NAMALWA (cell line): ENCODE data around the gene SMYD3.
"Not testable (repeated sequence)": the region's sequence is repeated elsewhere in the genome, so short reads cannot be mapped to it uniquely, and the experiment has no call there.

Experiments used
- DNase-seq: peaks from one replicate; pipeline ENCODE4 v3.0.0-alpha.2; 2015; ENCODE audit warnings: low spot score

SMYD3 gene

DNA sequence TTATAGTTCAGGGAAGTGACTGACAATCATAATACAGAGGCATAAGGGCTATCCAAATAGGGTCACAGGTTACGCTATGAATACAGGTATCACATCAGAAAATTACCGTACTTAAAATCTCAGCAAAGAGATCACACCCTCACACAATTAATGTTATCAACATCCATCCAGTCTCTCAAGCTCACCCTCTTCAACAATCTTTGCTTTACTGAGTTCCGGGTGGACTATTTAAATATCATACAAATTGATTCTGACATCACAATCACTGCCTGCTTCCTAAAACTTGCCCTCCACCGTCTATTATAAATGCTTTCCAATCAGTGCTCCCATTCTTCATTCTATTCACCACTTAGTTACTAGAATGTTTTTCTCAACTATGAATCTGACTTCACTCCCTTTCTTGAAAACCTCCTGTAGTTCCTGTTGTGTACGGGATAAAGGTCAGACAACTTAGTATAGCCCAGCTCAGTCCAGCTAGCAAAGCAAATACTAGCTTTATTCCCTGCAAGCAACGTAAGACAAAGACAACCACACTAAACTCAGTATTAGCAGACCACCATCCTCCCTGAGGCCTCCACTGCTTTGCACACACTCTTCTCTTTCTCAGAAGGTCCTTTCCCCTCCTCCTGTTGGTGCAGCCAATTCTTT lies 398.7 kb downstream of the SMYD3 start:
- DNase-seq, result no peak

GRCh38 chr1:246107516-246108277 lies 399.4 kb downstream of the SMYD3 start:
- DNase-seq, result no peak

DNA sequence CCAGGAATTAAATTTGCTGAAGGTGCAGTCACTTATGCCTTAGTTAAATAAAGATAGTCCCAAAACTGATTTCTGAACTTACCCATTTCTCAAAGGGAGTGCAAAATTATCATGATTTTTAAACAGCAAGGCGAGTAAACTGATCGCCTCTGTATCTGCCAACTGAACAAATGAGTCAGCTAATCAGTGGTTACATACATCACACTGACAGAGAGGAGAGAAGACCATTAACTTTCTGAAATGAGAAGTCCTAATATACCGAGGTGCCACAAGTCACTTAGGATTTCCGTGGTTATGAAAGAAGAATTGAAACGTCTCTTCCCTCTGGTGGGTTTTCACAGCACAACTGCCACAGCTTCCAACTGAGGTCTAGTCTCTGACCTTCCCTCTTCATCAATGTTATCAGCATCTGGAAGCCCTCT lies 400.7 kb downstream of the SMYD3 start:
- no peak for DNase-seq

DNA sequence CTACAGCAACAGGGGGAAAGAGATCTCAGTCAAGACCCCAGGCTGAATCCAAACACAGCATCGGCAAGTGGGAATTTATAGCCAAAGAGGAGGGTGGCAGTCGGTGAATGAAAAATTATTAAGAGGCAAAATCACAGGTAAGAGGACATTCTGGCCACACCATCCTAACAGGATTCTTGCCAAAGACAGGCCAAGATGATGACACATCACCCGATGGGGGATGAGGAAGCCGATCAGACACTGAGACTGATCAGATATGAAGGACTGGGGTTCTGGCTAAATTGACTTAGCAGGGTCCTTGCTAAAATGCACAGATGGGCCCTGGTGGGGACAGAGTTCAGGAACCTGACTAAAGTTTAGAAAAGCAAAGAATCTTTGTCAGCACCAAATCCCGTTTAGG lies 402.2 kb downstream of the SMYD3 start:
- no peak for DNase-seq

DNA sequence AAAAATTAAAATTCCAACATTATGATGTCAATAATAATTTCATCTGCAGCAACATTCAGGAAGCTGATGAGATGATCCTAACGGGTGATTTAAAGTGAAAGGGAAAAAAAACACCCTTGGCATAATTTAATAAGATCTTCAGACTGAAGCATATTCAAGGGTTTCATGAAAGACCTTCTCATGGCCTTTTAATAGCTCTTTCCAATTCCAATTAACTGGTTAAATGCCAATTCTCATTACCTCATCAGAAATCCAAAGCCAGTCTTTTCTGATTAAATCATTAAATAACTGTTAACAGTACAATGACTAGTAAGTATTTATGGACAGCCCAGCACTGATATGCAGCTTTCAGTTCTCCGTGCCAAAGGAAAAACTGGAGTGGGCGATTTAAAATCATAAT lies 407.5 kb downstream of the SMYD3 start:
- DNase-seq, result no peak

- DNase-seq, result no peak
Measured at GRCh38 chr1:246096356-246096755, 410.7 kb downstream of the SMYD3 start.

DNA sequence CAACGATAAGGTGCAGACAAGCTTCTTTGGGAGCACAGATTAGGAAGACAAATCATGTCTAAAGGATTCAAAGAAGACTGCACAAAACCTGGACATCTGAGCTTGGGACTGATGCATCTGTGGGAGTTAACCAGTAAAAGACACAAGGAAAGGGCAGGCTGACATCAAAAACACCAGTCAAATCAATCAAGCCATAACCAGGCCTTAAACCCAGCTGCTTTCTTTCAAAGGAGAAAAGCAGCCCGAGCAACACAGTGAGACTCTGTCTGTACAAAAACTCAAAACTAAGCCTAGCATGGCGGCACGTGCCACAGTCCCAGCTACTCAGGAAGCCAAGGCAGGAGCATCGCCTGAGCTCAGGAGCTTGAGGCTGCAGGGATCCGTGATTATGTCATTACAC lies 411.6 kb downstream of the SMYD3 start:
- DNase-seq, result no peak

GRCh38 chr1:246093230-246093629 lies 413.8 kb downstream of the SMYD3 start:
- DNase-seq, result no peak

- DNase-seq, result no peak
Measured at GRCh38 chr1:246092136-246092535, 414.9 kb downstream of the SMYD3 start.

DNA sequence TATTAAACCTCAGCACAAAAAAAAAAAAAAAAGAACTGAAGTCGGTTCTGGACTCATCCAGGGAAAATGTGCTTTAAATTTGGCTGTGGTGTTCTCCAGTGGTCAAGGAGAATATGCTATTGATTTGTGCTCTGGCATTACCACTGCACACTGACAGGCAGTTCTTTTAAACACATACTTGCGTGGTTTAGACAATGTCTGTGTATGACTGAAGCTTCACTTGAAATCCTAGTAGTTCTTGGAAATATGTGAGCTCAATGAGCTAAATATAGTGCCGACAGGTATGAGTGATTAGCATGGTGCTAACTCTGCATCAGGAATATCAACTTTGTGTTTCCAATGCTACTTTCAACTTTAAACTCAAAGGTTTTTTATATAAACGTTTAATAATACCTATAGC lies 415.6 kb downstream of the SMYD3 start:
- no peak for DNase-seq

- DNase-seq, result no peak
Measured at GRCh38 chr1:246086191-246086590, 420.9 kb downstream of the SMYD3 start.

GRCh38 chr1:246083416-246083815 lies 423.7 kb downstream of the SMYD3 start:
- DNase-seq, result no peak

GRCh38 chr1:246081856-246082668 lies 425.0 kb downstream of the SMYD3 start:
- DNase-seq, result no peak

DNA sequence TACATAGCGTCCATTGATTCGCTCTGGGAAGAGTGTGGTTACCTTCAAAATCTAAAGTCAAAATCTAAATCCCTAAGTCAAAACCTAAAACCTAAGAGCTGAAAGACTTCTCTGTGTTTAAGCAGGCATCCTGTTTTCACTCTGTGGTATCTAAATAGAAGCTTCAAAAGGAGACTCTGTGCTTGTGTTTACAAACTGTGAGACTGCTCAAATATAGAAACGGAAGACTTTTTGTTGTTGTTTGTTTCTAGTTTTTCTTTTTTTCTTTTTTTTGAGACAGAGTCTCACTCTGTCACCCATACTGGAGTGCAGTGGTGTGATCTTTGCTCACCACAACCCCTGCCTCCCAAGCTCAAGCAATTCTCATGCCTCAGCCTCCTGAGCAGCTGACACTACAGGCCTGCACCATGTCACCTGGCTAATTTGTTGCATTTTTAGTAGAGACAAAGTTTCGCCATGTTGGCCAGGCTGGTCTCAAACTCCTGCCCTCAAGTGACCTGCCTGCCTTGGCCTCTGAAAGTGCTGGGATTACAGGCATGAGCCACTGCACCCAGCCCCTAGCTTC lies 425.9 kb downstream of the SMYD3 start:
- no peak for DNase-seq

GRCh38 chr1:246080031-246080430 lies 427.0 kb downstream of the SMYD3 start:
- DNase-seq, result no peak

DNA sequence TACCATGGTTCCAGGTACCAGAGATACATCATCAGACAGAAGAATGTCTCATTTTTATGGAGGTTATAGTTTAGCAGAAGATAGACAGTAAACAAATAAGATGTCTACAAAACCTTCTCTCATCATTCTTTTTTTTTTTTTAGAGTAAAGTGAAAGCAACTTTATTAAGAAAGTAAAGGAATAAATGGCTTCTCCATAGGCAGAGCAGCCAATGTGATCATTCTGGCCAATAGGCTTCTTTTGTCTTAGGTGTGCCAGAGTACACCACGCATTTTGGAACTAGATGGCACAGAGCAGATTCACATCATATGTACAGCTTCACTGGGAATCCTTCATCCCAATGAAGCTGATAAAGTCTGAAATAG lies 428.2 kb downstream of the SMYD3 start:
- DNase-seq, result no peak

GRCh38 chr1:246078126-246078887 lies 428.8 kb downstream of the SMYD3 start:
- no peak for DNase-seq

GRCh38 chr1:246077476-246077875 lies 429.6 kb downstream of the SMYD3 start:
- DNase-seq, result no peak

DNA sequence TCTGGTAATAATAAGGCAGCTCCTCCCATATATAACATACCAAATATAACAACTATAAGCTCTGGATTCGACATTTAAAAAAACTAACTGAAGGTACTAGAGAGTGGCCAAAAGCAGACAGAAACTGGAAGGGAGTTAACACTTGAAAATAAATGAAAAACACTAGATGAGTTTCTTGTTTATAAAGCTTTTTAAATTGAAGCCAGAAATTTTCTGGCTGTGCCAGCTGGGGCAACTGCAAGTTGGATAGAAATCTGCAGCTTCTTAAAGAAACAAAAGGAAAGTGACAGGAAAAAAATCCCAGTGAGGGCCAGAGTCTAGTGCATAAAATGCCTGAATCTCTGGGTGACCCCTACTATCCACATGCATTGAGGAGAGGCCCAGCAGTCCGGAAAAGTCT lies 432.7 kb downstream of the SMYD3 start:
- DNase-seq, result no peak

DNA sequence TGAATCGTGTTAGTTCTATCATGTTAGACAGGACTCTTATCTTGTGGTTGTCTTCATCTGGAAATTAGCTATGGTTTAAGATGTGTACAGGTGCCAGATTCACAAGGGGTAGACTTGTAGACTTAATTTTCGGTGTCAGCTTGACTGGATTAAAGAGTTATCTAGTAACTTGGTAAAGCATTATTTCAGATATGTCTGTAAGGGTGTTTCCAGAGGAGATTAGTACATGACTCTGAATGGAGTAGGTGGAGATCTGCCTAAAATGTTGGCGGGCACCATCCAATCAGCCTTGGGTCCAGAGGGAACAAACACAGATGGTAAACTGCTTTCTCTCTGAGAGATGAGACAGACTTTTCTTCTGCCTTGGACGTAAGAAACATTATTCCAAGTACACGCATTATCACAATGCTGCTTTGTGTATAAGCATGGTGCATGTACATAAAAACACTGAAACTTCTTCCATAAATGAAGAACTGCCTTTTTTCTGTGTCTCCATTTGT lies 434.6 kb downstream of the SMYD3 start:
- no peak for DNase-seq

DNA sequence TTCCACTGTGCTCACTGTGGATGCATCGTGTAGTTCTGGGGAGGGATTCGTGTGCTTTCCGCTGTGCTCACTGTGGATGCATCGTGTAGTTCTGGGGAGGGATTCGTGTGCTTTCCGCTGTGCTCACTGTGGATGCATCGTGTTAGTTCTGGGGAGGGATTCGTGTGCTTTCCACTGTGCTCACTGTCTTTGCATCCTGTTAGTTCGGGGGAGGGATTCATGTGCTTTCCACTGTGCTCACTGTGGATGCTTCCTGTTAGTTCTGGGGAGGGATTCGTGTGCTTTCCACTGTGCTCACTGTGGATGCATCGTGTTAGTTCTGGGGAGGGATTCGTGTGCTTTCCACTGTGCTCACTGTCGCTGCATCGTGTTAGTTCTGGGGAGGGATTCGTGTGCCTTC lies 435.1 kb downstream of the SMYD3 start:
- not testable (repeated sequence) for DNase-seq

- DNase-seq, result not testable (repeated sequence)
Measured at GRCh38 chr1:246071561-246071960, 435.5 kb downstream of the SMYD3 start.
